GM21381 (cell line): Measurements from ENCODE around the gene NCKAP5.
"Not testable (repeated sequence)": the region's sequence is repeated elsewhere in the genome, so short reads cannot be mapped to it uniquely, and the experiment has no call there.

Experiments
- ATAC-seq: cut with Tn5 transposase; IDR thresholded peaks from one replicate; pipeline ENCODE4 v1.9.1; 2021; ENCODE audit warnings: mild to moderate bottlenecking, moderate library complexity; ENCODE audit not compliant: unreplicated experiment

NCKAP5 gene

DNA sequence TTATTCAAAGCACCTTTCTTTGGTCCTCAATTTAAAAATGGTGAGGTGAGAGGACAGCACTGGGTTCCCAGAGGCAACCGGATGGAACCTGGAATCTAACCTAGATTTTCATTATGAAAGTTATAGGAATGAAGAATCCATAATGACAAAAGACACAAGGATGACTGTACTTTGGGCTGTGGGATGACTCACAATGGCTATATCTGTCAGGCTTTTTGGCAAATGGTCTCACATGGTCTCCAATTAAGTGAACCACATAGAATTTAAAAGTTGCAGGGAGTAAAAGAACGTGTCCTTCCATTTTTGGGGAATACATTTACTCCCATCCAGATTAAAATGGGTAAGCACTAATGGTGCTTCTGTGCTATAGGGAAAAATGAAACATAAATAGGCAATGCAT, 866.5 kb downstream of the NCKAP5 start:
- no peak for ATAC-seq

GRCh38 chr2:132699802-132700201, 868.5 kb downstream of the NCKAP5 start:
- not testable (repeated sequence) for ATAC-seq

DNA sequence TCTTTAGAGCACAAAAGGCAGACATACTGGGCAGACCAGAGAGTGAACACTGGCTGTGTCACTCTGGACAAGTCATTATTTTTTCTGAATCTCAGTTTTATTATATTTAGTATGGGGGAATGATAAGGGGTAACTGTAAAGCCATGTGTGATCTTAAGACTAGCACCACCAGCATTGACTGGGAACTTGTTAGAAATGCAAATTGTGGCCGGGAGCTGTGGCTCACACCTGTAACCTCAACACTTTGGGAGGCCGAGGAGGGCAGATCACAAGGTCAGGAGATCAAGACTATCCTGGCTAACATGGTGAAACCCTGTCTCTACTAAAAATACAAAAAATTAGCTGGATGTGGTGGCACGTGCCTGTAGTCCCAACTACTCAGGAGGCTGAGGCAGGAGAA, 869.9 kb downstream of the NCKAP5 start:
- ATAC-seq, result not testable (repeated sequence)

DNA sequence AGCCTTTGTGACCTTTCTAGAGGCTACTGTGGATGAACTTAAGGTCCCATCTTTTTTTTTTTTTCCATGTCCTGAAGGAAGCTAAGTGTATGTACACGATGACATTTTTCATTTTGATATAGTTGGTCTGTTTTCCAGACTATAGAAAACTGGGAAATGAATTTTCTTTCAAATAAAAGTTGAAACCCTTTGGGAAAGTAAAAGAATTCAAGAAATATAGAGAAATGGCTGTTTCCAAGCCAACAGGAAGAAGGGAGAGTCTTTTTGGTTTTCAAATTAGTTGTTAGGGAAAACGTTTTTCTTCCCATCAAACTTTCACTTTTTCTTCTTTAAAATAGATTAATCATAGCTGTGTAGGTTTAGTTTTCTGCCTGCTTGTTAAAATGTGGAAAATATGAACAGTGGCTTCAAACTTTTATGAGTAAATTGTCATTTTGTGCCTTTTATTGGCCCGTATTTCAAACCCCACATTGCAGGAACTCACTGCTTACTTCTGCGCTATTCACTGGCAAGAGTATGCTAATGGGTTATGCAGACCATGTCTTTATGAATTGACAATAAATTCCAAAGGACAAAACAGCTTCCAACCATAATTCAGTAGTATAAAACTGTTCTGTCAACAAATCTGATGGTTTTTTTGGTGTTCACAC, 870.6 kb downstream of the NCKAP5 start:
- no peak for ATAC-seq

DNA sequence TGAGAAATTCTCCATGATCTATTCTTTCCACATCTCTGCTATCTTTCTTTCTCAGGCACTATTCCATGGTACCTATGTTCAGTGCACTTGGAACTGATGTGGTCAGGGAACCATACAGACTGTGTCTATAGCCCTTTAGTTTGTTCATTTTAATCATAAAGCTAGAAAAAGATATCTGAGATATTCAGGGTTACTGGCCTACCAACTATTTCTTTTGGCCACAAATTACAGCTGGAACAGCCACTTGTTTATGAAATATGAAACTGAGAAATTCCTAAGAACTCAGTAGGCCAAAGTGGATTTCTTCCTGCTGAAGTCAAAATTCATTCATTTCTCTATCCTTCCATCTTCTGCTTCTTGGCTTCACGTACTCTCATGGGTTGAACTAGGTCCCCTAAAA, 875.4 kb downstream of the NCKAP5 start:
- ATAC-seq, result no peak

GRCh38 chr2:132691556-132691955, 876.7 kb downstream of the NCKAP5 start:
- ATAC-seq, result no peak

DNA sequence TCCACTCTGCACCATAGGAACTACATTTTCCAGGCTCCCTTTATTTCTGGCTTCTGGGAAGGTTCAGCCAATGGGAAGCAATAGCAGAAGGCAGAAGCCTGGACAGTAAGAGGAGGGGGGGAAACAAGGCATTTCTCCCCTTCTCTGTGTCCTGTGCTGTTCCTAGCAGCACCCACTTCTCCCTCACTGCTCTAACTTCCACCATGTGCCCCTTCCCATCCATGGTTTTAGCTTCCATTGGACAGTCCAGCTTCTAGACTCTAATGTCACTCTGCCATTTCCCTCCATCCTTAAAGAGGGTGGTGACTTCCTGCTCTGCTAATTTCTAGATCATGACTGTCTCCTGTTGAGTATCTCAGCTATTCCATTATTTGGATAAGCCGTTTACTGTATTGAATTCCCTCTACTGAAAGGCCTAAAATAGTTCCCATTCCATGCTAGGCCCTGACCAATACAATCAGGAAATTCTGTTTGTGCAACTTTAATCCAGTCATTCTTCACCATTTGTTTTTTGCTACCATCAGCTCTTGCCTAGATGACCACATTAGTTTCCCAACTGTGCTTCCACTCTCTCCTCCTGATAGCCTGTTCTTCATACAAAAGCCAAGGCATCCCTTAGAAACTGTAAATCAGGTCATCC, 877.5 kb downstream of the NCKAP5 start:
- ATAC-seq, result no peak

DNA sequence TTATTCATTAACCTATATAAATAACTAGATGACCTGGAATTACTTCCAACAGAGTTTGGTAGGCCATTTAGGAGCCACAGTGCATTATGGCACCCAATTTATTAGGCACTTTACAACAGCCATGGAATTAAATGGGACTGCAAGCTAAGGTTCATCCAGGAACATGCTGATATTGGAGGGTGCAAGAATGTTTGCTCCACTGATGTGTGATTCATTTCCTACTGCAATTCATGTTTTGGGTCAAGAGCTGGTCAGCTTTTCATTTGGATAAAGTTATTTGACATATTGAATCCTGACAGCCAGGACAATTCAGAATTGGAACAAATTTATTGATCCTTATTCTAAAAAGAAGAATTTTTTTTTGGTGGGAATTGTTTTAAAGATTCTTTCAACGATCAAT, 886.5 kb downstream of the NCKAP5 start:
- no peak for ATAC-seq

GRCh38 chr2:132680544-132680943, 887.7 kb downstream of the NCKAP5 start:
- no peak for ATAC-seq

DNA sequence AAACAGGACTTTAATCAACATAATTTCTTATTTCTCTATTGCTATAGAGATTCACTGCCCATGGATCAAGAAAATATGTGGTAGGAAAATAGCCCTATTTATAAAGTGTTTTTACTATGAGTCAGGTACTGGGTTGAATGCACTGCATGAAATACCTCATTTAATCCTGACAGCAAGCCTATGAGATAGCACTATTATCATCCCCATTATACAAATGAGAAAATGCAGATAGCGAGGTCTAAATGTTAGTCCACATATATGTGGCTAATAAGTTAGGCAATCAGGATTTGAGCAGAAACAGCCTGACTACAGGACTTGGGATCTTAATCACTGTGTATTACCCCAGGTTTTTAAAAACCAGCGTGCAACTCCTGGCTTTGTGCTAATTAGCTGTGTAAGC, 889.8 kb downstream of the NCKAP5 start:
- no peak for ATAC-seq

DNA sequence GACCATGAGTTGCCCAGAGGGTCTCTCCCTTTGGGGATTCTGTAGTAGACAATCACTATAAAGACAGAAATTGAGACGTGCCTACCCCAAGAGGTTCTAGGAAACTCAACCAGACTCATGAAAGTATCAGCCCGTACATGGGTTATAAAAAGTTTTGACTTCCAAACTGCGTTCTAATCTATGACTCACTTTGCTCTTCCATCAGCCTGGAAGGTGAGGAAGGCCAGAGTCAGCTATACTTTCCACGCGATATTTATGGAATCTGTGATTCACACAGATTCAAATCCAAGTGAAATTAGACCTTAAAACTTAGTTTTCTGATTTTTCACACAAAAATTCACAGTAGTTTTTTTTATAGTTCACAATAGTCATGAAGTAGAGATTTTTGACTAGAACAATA, 890.6 kb downstream of the NCKAP5 start:
- ATAC-seq, result no peak

DNA sequence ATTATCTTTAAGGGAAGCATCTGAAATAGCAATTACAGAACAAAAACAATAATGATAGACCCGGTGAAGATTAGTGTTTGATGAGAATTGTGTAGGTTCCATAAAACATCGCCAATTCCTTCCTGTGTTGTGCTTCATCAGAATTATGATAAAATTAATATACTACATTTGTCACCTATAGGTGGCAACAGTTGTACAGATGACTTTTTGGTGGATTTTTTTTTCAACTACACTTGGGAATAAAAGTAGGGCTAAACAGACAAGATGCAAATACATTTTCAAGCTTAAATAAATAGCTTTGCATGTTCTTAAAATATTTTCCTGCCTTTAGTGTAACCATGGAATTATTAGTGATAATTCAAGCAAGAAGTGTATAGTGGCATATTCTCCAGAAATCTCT, 891.3 kb downstream of the NCKAP5 start:
- no peak for ATAC-seq

GRCh38 chr2:132671151-132671835, 897.0 kb downstream of the NCKAP5 start:
- no peak for ATAC-seq

GRCh38 chr2:132670496-132671150, 897.6 kb downstream of the NCKAP5 start:
- no peak for ATAC-seq

DNA sequence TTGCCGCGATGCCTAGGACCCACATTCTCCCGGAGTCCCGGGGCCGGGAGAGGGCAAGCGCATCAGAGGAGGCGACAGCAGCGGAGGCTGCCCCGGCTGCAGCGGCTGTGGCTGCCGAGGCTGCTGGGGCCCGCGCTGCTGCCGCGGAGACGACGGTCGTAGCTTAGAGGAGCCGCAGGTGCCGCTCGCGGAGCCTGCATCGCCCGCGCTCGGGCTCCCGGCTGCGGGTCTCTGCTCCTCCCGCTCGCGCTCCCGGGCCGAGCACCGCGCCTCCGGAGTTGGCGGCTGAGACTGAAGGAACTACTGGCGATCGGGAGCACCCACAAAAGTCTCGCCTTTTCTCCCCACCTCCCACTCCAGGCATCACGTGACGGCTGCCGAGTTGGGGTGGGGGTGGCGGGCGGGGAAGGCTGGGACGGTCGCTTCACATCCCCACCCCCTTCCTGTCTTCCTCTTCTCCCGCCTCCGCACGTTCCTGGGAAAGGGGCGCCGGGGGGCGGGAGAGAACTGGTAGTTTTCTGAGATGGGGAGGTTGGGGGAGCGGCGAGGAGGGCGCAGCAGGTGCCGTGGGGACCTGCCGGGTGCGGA, 898.3 kb downstream of the NCKAP5 start, which contains the start of gene LYPD1:
LYPD1 (minus strand) TSS at position 298 of the 588 bp plus-strand sequence; CDS start at position 25, 273 bp downstream.
- no peak for ATAC-seq

DNA sequence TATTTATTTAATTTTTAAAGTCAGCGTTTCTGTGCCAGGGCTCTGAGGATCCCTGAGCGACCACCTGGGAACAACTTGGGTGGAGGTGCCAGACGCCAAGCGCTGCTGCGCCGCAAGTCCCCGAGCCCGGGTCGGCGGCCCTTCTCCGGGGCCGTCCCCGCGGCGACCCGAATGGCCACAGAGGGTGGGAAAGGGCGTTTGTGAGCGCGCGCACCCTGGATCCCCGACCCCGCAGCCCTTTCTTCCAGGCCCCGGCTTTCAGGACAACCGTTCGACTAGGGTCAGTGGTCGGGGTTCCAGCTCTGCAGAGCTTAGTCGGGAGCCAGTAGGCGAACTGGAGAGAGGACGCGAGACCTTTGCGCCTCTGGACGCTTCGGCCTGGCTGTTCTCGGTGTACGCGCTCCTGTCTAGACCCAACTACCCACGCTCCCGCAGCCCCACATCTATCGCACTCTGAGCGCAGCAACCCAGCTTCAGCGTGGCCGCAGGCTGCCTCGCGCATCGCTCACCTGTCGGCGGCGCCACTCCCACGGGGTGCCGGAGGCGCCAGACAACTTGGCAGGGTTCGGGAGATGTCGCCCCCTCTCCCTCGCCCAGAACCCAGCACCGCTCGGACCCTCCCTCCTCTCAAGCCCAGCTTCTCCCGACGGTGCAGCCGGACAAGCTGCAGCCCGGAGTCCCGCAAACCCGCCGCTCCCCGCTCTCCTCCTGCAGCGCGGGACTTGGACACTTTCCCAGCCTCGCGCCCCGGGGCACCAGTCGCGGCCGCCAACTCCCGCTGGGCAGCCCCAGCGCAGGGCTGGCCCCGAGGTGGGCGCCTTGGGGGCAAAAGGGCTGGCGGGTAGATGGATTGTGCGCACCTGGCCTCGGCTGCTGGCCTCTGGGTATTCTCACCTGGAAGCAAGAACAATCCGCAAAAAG, 899.0 kb downstream of the NCKAP5 start:
- no peak for ATAC-seq

DNA sequence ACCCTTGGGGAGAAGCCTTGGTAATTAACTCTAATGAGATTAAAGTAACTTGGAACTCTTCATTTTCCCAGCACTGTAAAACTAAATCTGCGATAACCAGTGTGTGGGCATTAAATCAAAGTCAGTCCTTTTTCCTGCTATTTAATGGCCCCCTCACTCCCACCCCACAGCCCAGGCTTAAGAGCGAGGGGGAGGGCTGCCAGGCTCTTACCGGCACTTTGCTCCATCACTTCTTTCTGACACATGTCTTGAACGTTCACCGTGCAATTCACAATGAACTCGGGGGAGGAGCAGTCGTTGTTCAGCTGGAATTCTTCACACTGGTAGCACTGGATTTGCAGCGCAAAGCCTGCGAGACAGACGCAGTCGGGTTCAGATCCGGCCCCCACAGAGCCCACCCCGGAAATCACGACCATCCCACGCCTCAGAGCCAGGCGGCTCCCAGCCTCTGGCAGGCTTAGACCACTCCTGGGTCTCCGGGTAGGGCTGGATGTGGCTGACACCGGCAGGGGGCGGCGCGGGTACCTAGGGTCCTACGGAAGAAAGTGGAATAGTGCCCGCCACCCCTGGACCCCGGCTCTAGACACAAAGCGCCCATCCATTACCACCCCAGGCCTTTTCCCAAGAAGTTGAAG, 900.0 kb downstream of the NCKAP5 start:
- no peak for ATAC-seq

DNA sequence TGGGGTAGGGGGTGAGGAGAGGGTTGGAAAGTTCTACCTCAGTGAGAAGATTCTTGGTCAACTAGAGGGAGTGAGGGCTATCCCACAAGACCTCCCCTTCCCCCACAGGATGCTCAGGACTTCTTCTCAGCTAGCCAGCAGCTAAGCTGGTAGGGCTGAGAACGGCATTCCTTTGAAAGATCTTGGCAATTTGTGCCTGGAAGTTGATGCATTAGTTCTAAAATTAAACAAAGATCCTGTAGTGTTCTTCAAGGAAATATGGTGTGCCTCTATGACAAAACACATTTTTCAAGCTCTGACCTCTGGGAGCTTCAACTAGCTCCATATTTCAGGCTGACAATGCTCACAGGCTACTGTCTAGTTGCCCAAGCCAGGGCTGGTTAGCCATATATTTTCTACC, 900.6 kb downstream of the NCKAP5 start:
- no peak for ATAC-seq

DNA sequence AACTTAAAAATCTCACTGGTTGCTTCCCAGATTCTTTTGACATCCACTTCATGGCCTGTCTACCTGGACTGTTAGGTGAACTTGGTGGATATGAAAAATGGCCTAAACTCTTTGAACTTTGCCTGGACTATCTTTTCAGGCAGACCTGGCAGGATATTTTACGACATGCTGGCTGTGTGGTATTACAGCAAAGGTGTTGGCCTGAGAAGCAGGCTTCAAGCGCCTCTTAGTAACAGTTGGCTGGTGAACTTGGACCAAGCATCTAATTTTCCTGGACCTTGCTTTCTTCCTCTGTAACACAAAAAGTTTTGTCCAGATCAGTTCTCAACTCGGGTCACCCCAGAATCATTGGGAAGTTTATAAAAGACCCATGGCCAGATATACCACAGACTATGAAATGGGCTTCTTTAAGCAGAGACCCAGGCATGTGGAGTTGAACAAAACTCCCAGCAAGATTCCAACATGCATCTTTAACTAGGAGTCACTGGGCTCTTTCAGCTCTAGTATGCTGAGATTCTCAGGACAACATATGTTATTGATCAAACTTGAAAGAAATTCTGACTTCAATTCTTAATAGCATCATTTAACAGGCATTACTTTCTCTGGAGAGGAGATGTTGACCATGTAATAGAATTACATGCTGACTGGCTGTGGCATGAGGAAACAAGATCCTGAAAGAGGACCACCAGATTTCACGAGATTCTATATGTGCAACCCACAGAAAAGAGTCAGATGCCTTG, 902.7 kb downstream of the NCKAP5 start:
- no peak for ATAC-seq
